SK-N-SH (cell line): ENCODE results near the gene NEUROD6. TPM values are rescaled to one million over a fixed set of nuclear protein-coding genes. Genes with fewer than 3 reads are reported as not detected.
A peak's percentile ranks its signal among the peaks of the same experiment; 100 is the strongest.

Experiments
- CTCF ChIA-PET: fragments of 300-600, 350-600 bp; formaldehyde crosslinking; extraction: SDS; loops from one replicate; lab custom pipeline; 2021; lab: Yijun Ruan, JAX
- POLR2A ChIA-PET: fragments of 350-600 bp; sonication (Branson Sonifier 250); formaldehyde crosslinking; extraction: SDS; loops from one replicate; lab custom pipeline; 2020; ENCODE audit warnings: antibody characterized with exemption, inconsistent platforms; lab: Yijun Ruan, JAX
- DNase-seq: peaks from one replicate; pipeline ENCODE4 v3.0.0; 2012
- H2AFZ ChIP-seq: fragments of 200-600 bp; sonication (generic); 2 replicates; pipeline ENCODE4 v1.8.1; 2016; ENCODE audit warnings: antibody characterized with exemption, mild to moderate bottlenecking, low read depth
- H3F3A ChIP-seq: fragments of 200-600 bp; sonication (generic); replicated peaks from 2 replicates; pipeline ENCODE3; 2016; ENCODE audit warnings: antibody characterized with exemption, mild to moderate bottlenecking; ENCODE audit not compliant: insufficient read depth
- H3K27ac ChIP-seq, 2 experiments: fragments of 200-500 bp in 1 of 2; fragments of 200-600 bp in 1 of 2; sonication (Bioruptor generic) in 1 of 2; sonication (generic), shearing (Covaris generic) in 1 of 2; 2 replicates each; pipeline versions ENCODE4 v1.5.1 to v1.6.1; 2014 to 2016; ENCODE audit warnings: low read depth in 2 of 2, inconsistent platforms in 1 of 2, low read length in 1 of 2, mild to moderate bottlenecking in 1 of 2, mixed read lengths in 1 of 2
- H3K27me3 ChIP-seq: fragments of 200-600 bp; sonication (generic), shearing (Covaris generic); 2 replicates; pipeline ENCODE4 v1.6.1; 2016; ENCODE audit warnings: mixed run types; ENCODE audit not compliant: insufficient read depth
- H3K36me3 ChIP-seq, 2 experiments: fragments of 200-500 bp in 1 of 2; fragments of 200-600 bp in 1 of 2; sonication (Bioruptor generic) in 1 of 2; sonication (generic) in 1 of 2; replicated peaks in 1 of 2; 2 replicates each; pipeline versions ENCODE3 to v1.5.1; 2014 to 2016; ENCODE audit warnings: low read length in 1 of 2, mild to moderate bottlenecking in 1 of 2; ENCODE audit not compliant: insufficient read depth in 2 of 2, control insufficient read depth in 1 of 2
- H3K4me1 ChIP-seq, 2 experiments: fragments of 200-500 bp in 1 of 2; fragments of 200-600 bp in 1 of 2; sonication (Bioruptor generic) in 1 of 2; sonication (generic), shearing (Covaris generic) in 1 of 2; 2 replicates each; pipeline versions ENCODE4 v1.5.1 to v1.6.1; 2014 to 2016; ENCODE audit warnings: low read depth in 1 of 2, low read length in 1 of 2, mixed run types in 1 of 2; ENCODE audit not compliant: insufficient read depth in 2 of 2, control insufficient read depth in 1 of 2
- H3K4me2 ChIP-seq: fragments of 200-600 bp; sonication (generic), shearing (Covaris generic); 2 replicates; pipeline ENCODE4 v1.6.1; 2017; ENCODE audit warnings: mixed run types
- H3K4me3 ChIP-seq, 2 experiments: fragments of 200-500 bp in 1 of 2; fragments of 200-600 bp in 1 of 2; sonication (Bioruptor generic) in 1 of 2; sonication (generic), shearing (Covaris generic) in 1 of 2; 2 replicates each; pipeline versions ENCODE4 v1.5.1 to v1.8.1; 2014 to 2016; ENCODE audit warnings: low read depth in 2 of 2, inconsistent platforms in 1 of 2, low read length in 1 of 2, mild to moderate bottlenecking in 1 of 2, mixed read lengths in 1 of 2, moderate library complexity in 1 of 2
- H3K79me2 ChIP-seq: fragments of 200-600 bp; sonication (generic); 2 replicates; pipeline ENCODE4 v1.8.1; 2017; ENCODE audit warnings: mild to moderate bottlenecking; ENCODE audit not compliant: insufficient read depth
- H3K9ac ChIP-seq: fragments of 200-600 bp; sonication (generic); 2 replicates; pipeline ENCODE4 v1.6.1; 2017; ENCODE audit warnings: mixed run types
- H3K9me2 ChIP-seq: fragments of 200-600 bp; sonication (generic); 2 replicates; pipeline ENCODE4 v1.6.1; 2017; ENCODE audit warnings: mixed run types
- H3K9me3 ChIP-seq: fragments of 200-600 bp; sonication (generic); 2 replicates; pipeline ENCODE4 v1.6.1; 2017; ENCODE audit warnings: mixed run types, mild to moderate bottlenecking, moderate library complexity
- H4K20me1 ChIP-seq: fragments of 200-600 bp; sonication (generic); 2 replicates; pipeline ENCODE4 v1.6.1; 2017; ENCODE audit warnings: mild to moderate bottlenecking, mixed run types; ENCODE audit not compliant: insufficient read depth
- GATA2 ChIP-seq: sonication (generic); formaldehyde crosslinking; IDR thresholded peaks from 2 replicates; pipeline ENCODE4 v1.5.0; 2020; ENCODE audit warnings: mild to moderate bottlenecking, missing genetic modification reagents
- NRF1 ChIP-seq: IDR thresholded peaks from 2 replicates; pipeline ENCODE4 v1.6.1; 2012; ENCODE audit warnings: low read depth, mild to moderate bottlenecking, low read length
- POLR2AphosphoS5 ChIP-seq: IDR thresholded peaks from 2 replicates; pipeline ENCODE4 v1.6.1; 2012; ENCODE audit warnings: low read depth, low read length
- RAD21 ChIP-seq: IDR thresholded peaks from 2 replicates; pipeline ENCODE4 v1.6.1; 2012; ENCODE audit warnings: mild to moderate bottlenecking, low read length
- SMC3 ChIP-seq: IDR thresholded peaks from 2 replicates; pipeline ENCODE4 v1.6.1; 2012; ENCODE audit warnings: low read depth, low read length, improper control_type of control experiment
- TEAD4 ChIP-seq: IDR thresholded peaks from 2 replicates; pipeline ENCODE4 v1.4.0; 2012; ENCODE audit warnings: mild to moderate bottlenecking, borderline replicate concordance; ENCODE audit not compliant: insufficient read depth
- WGBS: methylation state at CpG from one replicate; pipeline ENCODE4 v1.1.6; 2017; ENCODE audit warnings: low lambda C conversion rate; 5-methylcytosine and 5-hydroxymethylcytosine counted together
- polyA plus RNA-seq, 3 experiments: library from polyadenylated mRNA; depleted of rRNA; stranded (reverse); fragments of >200 nt; gene quantifications; 2 replicates each; pipeline ENCODE4 v1.2.3, GENCODE V29; 2012
- TF ChIP-seq, protein P1 (sequence below): IDR thresholded peaks from 2 replicates; pipeline ENCODE4; 2012
- TF ChIP-seq, protein P2 (sequence below): fragments of 200-600 bp; sonication (generic); IDR thresholded peaks from 2 replicates; pipeline ENCODE4 v1.6.1; 2017; ENCODE audit warnings: antibody characterized with exemption, mild to moderate bottlenecking, moderate library complexity
- TF ChIP-seq, protein P3 (sequence below): IDR thresholded peaks from 2 replicates; pipeline ENCODE4 v1.4.0; 2012; ENCODE audit warnings: low read depth

The NEUROD6 gene
- polyA plus RNA-seq, 1 of the 3 experiments (the other 2 are of a cell fraction) = not detected

DNA sequence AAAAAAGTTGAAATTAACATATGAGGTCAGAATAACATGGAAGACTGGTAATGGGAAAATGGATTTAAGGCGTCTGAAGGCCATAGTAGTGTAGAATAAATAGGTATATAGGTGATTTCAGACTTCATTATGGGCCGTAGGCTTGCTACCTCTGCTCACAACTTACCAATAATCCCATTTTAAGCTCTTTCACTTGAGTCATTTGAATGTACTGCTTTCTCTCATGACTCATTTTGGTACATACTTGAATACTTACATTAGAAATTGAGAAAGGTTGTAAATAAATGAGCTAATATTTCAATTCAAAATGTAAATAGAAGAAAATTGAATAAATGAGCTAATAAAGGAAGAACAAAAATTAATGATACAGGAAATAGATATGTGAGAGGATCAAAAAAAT, 42.2 kb upstream of the NEUROD6 start:
- WGBS = 7% methylated on average over 2 of the region's 2 CpGs
- Histone ChIP-seq H3K9me2 (no peaks in the 10 kb centered on the region), H3K4me2 (no peak overlapping the region), H4K20me1 (no peaks in the 10 kb centered on the region), H3F3A (peaks cover 13% of the 10 kb centered on the region), H3K27me3 (no peaks in the 10 kb centered on the region), H3K36me3 (no peaks in the 10 kb centered on the region), H3K9me3 (no peaks in the 10 kb centered on the region), H3K27ac (no peak overlapping the region), H3K79me2 (no peaks in the 10 kb centered on the region), H3K4me1 (no peaks in the 10 kb centered on the region), H3K9ac (no peak overlapping the region), H3K4me3 (no peak overlapping the region), H2AFZ (no peak overlapping the region)
- ChIA-PET POLR2A (no interaction called here), CTCF (interaction anchor here (1.3 to 3.8 kb wide), 3 partner anchors 10 to 61 kb away, joined by 3 to 17 read pairs (median 9); no protein-coding TSS in a partner anchor)
- DNase-seq = no peak
- TF ChIP-seq, protein P1, sequence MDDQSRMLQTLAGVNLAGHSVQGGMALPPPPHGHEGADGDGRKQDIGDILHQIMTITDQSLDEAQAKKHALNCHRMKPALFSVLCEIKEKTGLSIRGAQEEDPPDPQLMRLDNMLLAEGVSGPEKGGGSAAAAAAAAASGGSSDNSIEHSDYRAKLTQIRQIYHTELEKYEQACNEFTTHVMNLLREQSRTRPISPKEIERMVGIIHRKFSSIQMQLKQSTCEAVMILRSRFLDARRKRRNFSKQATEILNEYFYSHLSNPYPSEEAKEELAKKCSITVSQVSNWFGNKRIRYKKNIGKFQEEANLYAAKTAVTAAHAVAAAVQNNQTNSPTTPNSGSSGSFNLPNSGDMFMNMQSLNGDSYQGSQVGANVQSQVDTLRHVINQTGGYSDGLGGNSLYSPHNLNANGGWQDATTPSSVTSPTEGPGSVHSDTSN = no peak

DNA sequence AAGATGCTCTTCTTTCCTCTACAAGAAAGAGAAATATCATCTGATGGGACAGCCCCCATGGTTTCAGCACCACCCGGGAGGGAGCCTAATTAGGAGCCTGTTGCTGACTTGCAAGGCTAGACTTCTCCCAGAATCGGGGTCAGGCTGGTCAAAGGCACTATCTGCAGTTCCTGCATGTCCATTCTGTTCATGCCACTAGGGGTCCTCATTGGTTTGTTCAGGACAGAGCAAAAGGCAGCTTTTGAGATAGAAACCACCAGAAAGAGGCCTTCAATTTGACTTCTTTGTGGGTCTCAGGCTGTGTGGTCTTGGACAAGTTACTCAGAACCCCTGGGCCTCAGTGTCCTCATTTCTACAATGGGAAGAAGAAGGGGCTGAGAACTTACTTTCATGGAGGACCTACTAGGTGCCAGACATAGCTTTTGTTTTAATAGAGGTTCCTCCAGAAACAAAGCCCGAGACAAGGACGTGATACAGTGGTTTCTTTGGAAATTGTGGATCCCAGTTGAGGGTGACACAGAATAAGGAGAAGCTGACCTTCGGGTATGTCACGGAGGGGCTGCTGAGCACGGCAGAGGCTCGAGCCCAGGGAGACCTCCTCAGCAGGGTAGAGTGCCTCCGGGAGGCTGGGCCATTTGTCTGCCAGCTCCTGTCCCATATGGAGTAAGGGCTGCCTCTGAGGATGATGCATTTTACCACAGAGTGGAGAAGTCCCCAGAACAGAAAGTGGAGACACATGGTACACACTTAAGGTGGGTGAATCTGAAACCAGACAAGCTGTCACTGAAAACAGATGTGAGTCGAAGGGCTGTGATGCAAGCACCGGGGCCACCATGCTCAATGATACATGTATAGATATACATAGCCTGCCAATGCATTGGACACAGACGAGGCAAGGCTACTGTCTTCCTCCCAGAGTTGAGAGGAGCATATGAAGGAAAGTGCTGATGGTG, 33.1 kb upstream of the NEUROD6 start:
- Histone ChIP-seq H3K27me3 (peaks cover 56% of the 10 kb centered on the region), H3K4me3 (peak overlapping the region in 1 of 2 experiments; percentile 7; a peak in 1 of 4 replicates), H3K36me3 (no peaks in the 10 kb centered on the region), H3K27ac (no peak overlapping the region), H3K9me3 (no peaks in the 10 kb centered on the region), H3F3A (no peaks in the 10 kb centered on the region), H3K9ac (no peak overlapping the region), H3K9me2 (no peaks in the 10 kb centered on the region), H4K20me1 (no peaks in the 10 kb centered on the region), H3K4me2 (no peak overlapping the region), H3K79me2 (no peaks in the 10 kb centered on the region), H3K4me1 (no peaks in the 10 kb centered on the region; a peak in 1 of 4 replicates), H2AFZ (no peak overlapping the region)
- no peak for TF ChIP-seq POLR2AphosphoS5
- TF ChIP-seq, protein P2, sequence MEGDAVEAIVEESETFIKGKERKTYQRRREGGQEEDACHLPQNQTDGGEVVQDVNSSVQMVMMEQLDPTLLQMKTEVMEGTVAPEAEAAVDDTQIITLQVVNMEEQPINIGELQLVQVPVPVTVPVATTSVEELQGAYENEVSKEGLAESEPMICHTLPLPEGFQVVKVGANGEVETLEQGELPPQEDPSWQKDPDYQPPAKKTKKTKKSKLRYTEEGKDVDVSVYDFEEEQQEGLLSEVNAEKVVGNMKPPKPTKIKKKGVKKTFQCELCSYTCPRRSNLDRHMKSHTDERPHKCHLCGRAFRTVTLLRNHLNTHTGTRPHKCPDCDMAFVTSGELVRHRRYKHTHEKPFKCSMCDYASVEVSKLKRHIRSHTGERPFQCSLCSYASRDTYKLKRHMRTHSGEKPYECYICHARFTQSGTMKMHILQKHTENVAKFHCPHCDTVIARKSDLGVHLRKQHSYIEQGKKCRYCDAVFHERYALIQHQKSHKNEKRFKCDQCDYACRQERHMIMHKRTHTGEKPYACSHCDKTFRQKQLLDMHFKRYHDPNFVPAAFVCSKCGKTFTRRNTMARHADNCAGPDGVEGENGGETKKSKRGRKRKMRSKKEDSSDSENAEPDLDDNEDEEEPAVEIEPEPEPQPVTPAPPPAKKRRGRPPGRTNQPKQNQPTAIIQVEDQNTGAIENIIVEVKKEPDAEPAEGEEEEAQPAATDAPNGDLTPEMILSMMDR = peak; percentile 77
- TF ChIP-seq RAD21 = peak; percentile 65
- no peak for TF ChIP-seq NRF1
- TF ChIP-seq, protein P3, sequence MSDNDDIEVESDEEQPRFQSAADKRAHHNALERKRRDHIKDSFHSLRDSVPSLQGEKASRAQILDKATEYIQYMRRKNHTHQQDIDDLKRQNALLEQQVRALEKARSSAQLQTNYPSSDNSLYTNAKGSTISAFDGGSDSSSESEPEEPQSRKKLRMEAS = no peak
- TF ChIP-seq TEAD4 = no peak
- TF ChIP-seq GATA2 (CRISPR knock-in tag) = no peak
- peak; percentile 49; the same call in 1 of the 2 replicates for TF ChIP-seq SMC3
- 15% methylated on average over 12 of the region's 12 CpGs for WGBS
- DNase-seq = peak; percentile 52
- CTCF ChIA-PET = interaction anchor here (0.7 to 2.6 kb wide), 26 partner anchors 10 to 837 kb away, joined by 3 to 17 read pairs (median 3); no protein-coding TSS in a partner anchor
- POLR2A ChIA-PET = interaction anchor here (0.6 kb wide), 1 partner anchor 185 kb away, joined by 3 read pairs; no protein-coding TSS in a partner anchor
